Measurements from ENCODE around the gene FGF21.
"Not testable (repeated sequence)": the region's sequence is repeated elsewhere in the genome, so short reads cannot be mapped to it uniquely, and the experiment has no call there.

GRCh38 chr19:48768171-48768753 lies 12.9 kb downstream of the FGF21 start:
- TF ChIP-seq CTCF, POLR2A, POLR2AphosphoS5 (IDR thresholded peaks at IDR 0.05): not testable (repeated sequence)
